ENCODE measurements around the gene FN3K. TPM values are rescaled to one million over a fixed set of nuclear protein-coding genes. Genes with fewer than 3 reads are reported as not detected.
"Not testable (repeated sequence)": the region's sequence is repeated elsewhere in the genome, so short reads cannot be mapped to it uniquely, and the experiment has no call there.

Gene FN3K
- total RNA-seq, 1 donor from 2014 or later, result 4.0 TPM

DNA sequence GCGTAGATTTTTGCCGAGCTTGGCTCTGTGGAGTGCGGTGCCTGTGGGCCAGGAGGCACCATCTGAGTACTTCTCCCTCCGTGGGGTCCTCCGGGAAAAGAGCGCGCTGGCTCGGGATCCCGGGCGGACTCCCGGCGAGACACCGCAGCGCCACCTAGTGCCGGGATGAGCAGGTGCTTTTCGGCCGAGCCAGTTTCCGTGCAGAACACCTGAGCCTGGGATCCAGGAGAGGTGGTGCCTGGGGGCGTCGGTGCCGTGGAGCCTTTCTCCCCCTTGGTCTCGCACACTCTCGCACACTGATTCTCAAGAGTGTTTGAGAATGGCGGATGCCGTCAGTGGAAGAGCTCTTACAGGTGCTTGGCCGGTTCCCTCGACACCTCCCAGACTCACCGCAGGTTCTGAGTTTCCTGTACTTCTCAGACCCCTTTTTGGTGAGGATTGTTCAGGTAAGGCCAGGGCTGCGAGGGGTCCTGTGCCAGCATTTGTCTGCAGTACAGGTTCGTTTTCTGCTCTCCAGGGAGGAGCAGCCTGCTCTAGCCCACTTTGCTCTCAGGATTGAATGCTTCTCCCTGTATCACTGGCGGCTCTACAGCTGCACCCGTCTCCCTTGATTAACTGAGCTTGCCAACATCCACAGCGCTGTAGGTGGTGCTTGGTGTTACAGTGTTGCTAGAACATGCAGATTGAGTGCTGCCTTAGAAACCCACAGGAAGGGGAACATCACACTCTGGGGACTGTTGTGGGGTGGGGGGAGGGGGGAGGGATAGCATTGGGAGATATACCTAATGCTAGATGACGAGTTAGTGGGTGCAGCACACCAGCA, 39.8 kb downstream of the FN3K start:
- DNase-seq (ENCODE audit: low read depth in 2 of 2), result peak; percentile 53 to 73

DNA sequence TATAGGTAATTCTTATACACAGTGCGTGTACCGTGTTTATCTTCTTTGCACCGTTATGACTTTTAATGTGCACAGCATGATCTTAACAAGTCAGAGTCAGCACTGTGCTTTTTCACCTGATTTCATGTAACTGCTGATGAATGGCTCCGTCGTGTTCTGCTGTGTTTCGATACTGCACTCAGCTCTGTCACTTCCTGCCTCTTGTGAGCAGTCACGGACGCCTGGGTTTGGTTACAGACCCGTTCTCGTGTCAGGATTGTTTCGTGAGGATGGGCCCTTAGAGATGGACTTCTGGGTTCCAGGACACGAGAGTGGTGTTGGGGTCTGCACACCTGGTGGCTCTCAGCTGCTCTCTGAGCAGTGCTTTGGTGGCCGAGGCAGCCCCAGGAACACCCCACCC, 41.0 kb downstream of the FN3K start:
- DNase-seq (ENCODE audit: low read depth in 2 of 2), result no peak

- DNase-seq (ENCODE audit: low read depth in 2 of 2), result not testable (repeated sequence)
Measured at GRCh38 chr17:82777778-82778375, 42.5 kb downstream of the FN3K start.

GRCh38 chr17:82779541-82779940, 44.1 kb downstream of the FN3K start:
- no peak for DNase-seq (ENCODE audit: low read depth in 2 of 2)

GRCh38 chr17:82780195-82780594, 44.8 kb downstream of the FN3K start:
- DNase-seq (ENCODE audit: low read depth in 2 of 2), result no peak

DNA sequence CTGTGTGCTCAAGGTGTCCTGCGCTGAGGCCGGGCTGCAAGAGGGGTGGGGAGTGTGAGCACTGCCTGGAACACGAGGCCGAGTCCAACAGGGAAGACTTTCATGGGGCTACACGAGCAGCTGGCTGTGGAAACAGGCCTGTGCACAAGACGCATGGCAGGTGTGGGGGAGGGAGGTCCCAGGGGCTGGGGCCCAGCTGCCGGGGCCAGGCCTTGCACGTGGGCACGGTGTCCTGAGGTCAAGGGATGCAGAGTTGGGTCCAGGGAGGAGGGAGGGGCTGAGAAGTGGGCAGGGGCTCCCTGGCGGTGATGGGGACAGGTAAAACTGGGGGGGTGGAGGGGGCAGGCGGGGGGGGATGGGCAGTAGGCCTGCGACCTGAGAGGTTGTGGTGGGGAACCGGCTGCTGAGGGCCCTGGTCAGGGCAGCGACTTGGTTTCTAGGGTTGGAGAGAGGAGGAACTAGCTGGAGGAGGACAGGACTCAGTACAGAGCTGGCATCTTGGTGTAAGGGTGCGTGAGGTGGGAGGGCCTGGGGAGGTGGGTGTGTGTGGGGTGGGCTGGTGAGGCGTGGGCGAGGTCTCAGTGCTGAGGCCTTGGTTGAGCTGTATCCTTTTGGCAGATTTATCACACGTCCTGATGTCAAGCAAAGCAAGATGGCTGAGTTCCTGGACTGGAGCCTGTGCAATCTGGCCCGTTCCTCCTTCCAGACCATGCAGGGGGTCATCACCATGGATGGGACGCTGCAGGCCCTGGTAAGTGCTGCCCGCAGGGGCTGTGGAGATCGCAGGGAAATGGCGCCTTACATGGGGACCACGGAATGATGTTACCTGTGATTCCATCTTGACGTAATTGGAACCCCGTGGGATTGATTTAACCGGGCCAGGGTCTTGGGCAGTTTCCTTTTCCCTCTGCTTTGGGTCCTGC, 45.8 kb downstream of the FN3K start:
- DNase-seq (ENCODE audit: low read depth in 2 of 2), result no peak

DNA sequence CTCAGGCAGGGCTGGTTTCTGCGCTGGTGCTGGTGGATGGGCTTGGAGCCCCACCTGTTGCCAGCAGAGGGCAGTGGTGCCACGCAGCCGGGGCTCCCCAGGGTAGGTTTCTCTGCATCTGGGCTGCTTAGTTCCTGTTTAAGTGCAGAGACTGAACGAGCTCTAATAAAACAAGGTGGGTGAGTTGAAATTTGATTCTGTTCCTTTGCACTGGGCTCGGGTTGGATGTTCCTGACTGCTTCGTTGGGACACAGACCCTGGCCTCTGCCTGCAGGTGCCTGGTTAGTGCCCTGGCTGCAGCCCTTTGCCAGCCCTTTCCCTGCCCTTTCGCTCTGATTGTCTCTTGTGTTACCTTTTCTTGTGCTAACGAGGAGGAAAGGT, 46.5 kb downstream of the FN3K start:
- peak; percentile 82 to 89 for DNase-seq (ENCODE audit: low read depth in 2 of 2)

DNA sequence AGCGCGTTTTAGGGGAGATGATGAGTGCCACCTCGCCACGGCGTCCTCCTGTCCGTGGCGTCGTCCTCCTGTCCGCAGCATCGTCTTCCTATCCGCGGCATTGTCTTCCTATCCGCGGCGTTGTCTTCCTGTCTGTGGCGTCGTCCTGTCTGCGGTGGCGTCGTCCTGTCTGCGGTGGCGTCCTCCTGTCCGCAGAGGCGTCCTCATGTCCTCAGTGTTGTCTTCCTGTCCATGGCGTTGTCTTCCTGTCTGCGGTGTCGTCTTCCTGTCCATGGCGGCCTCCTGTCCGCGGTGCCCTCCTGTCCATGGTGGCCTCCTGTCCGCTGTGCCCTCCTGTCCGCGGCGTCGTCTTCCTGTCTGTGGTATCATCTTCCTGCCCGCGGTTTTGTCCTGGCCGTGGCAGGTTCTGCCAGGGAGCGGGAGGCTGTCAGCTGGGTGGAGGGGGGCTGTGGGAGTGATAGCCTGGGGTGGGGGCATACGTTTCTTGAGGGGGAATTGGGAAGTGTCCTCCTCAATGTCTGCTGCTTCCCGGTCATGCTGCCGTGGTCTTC, 47.3 kb downstream of the FN3K start:
- DNase-seq (ENCODE audit: low read depth in 2 of 2), result peak; percentile 36 to 68

DNA sequence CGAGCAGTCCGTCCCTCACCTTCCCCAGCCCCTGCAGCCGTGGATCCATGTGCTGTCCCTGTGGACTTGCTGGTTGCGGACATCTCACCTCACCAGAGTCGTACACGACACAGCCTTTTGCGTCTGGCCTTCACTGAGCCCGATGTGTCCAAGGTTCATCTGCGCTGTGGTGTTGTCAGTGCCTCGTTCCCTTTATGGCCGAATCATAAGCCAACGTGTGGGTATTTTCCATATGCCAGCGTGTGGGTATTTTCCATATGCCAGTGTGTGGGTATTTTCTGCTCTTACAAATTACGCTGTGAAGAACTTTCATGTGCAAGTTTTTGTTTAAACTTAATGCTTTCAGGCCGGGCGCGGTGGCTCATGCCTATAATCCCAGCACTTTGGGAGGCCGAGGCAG, 48.1 kb downstream of the FN3K start:
- DNase-seq (ENCODE audit: low read depth in 2 of 2), result no peak

- not testable (repeated sequence) for DNase-seq (ENCODE audit: low read depth in 2 of 2)
Measured at GRCh38 chr17:82785581-82785980, 50.2 kb downstream of the FN3K start.

- DNase-seq (ENCODE audit: low read depth in 2 of 2), result no peak
Measured at GRCh38 chr17:82786427-82786826, 51.0 kb downstream of the FN3K start.

DNA sequence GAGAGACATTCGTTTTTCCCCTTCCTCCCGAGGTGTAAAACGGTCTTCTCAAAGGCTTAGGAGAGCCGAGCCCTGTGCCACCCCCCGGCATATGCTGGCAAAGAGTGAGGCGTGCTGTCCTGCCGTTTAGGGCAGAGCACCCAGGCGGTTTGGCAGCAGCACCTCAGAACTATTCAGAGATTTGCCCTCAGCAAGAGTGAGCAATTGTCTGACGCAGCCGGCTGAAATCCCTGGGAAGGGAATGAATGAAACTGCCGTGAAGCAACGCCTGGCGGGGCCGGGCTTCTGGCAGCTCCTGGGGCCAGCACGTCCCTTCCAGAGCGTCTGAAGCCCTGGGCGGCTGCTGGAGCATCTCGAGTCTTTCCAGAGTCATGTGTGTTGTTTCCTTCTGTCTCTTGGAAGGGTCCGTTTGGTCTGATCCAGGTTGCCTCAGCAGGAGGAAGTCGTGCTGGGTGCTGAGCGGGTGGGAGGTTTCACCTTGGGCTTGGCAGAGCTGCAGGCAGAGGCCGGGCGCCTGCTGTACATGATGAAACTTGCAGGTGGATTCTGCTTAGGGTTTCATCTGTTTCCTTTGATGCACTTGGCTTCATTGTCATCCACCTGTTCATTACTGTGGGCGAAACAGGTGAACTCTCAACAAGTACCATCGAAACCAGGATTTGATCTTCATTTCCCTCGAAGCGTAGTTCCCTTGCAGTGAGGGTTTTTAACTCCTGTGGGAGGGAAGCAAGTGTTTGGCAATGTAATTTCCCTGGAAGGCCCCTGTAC, 51.9 kb downstream of the FN3K start:
- no peak for DNase-seq (ENCODE audit: low read depth in 2 of 2)

GRCh38 chr17:82788206-82789001, 53.0 kb downstream of the FN3K start:
- no peak for DNase-seq (ENCODE audit: low read depth in 2 of 2)

GRCh38 chr17:82789051-82789592, 53.7 kb downstream of the FN3K start:
- DNase-seq (ENCODE audit: low read depth in 2 of 2), result no peak

- no peak for DNase-seq (ENCODE audit: low read depth in 2 of 2)
Measured at GRCh38 chr17:82789806-82790205, 54.4 kb downstream of the FN3K start.

- no peak for DNase-seq (ENCODE audit: low read depth in 2 of 2)
Measured at GRCh38 chr17:82790391-82790790, 55.0 kb downstream of the FN3K start.

DNA sequence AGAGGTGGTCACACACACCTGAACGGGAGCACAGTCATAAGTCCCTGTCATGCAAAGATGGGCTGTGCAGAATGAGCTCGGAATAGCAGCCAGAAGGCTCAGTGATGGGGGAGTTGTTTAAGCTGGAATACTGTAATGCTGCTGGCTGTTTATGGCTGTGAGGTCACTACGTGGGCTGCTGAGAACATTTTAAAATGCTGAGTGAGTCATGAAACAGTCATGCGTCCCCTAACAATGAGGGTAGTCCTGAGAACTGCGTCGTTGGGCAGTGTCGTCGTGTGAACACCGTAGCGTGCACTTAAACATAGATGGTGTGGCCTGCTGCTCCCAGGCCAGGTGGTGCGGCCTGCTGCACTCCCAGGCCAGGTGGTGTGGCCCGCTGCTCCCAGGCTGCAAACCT, 56.1 kb downstream of the FN3K start:
- DNase-seq (ENCODE audit: low read depth in 2 of 2), result peak; percentile 60 to 88

DNA sequence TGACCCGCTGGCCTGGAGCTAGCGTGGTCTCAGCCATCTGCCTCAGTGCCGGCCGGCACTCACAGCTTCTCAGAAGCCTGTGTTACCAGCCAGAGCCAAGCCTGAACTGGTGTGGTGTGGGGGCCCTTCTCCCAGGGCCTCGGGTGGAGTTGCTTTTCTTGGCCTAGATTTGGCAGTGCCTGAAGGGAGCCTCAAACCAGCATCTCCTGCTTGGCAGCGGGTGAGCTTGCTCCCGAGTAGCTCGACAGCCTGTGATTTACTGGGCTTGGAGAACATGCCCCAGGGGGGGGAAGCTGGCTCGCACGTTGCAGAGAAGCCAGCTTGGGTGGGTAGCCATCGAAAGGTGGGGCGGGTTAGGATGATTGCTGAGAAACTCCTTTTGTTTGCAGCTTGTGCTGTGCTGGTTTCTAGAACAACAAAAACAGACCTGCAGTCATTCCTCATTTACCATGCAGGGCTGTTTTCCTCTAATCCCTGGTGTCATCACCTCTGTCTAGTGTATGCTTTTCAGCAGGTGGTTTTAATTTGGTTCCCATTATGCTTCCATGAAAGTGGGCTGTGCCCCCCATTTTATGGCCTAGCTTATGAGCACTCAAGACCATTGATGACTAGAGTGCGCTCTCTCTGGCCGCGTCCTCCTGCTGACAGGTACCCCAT, 58.7 kb downstream of the FN3K start:
- no peak for DNase-seq (ENCODE audit: low read depth in 2 of 2)

DNA sequence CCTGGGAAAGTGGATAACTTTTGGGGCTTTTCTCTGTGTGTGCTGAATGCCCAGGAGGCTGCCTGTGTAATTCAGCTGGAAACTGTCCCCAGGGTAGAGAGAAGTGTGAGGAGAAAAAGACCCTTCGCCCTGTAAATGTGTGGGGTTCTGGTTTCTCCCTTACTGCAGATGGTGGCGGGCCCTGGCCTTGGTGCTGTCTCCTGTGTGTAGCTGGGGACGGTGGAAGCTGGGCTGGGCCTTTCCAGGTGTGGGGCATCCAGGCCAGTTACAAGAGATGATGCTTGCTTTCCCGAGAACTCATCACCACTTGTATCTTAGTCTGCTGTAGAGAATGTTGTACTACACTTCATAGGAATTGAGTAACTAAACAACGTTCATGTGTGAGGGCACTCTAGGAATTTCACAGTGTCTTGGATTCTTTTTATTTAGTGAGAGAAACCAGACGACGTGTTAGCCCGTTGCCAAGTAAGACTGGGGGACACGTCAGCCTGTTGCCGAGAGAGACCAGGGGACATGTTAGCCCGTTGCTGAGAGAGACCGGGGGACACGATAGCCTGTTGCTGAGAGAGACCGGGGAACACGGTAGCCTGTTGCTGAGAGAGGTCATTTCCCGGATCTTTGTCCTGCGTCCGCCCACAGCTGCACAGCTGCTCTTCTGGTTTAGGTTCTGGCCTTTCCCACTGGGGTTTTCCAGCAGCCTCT, 59.5 kb downstream of the FN3K start:
- peak in 1 of 2 donors; percentile 72 for DNase-seq (ENCODE audit: low read depth in 2 of 2)
